Sciatic nerve (tissue), 2 donors: ENCODE measurements around the gene UQCC3. TPM values are rescaled to one million over a fixed set of nuclear protein-coding genes. Genes with fewer than 3 reads are reported as not detected.
"Not testable (repeated sequence)": the region's sequence is repeated elsewhere in the genome, so short reads cannot be mapped to it uniquely, and the experiment has no call there.

Source experiments
- ATAC-seq: fragments of 200-7000 bp; cut with Tn5 transposase; one replicate; pipeline ENCODE4 v1.9.1; 2020; ENCODE audit warnings: mild to moderate bottlenecking, moderate library complexity
- DNase-seq: peaks from one replicate; pipeline ENCODE4 v3.0.0-alpha.2; 2020; ENCODE audit warnings: low spot score
- intact Hi-C: fragments of 100-400 bp; cut with DNase I; formaldehyde crosslinking; loops from one replicate; pipeline ENCODE4 v1.14.2; 2022
- total RNA-seq: library from RNA; stranded (reverse); fragmentation: NEBNext Ultra II Directional; extraction: Animal tissue kit (Norgen Biotek cat#: 25700); gene quantifications from one replicate; pipeline ENCODE4 v1.2.1, GENCODE V29; 2021
- donor health status: DM: no; HTN: no; CAD: no.
- donor health status: DM: no; HTN: no; CAD: no.

Gene UQCC3
- total RNA-seq, 1 donor from 2014 or later, result 7.1 TPM

GRCh38 chr11:62664405-62665074 is 6.9 kb upstream of the UQCC3 start:
- intact Hi-C loops, result loop anchor here (5.0 kb wide), 1 partner anchor 1747 kb away; no protein-coding TSS in a partner anchor
- DNase-seq, result peak; percentile 69
- ATAC-seq, result peak; percentile 34

- ATAC-seq (peak; percentile 99), DNase-seq (peak; percentile 98)
- intact Hi-C loops, result loop anchor here (5.0 kb wide), 1 partner anchor 1748 kb away; no protein-coding TSS in a partner anchor
Observed at GRCh38 chr11:62665075-62665598, 6.3 kb upstream of the UQCC3 start, which contains the start of the genes C11orf98 and CSKMT. Gene C11orf98 (minus strand): TSS chr11:62665210. CDS start chr11:62665169, 41 bp downstream. Gene CSKMT (plus strand): TSS chr11:62665312. CDS start chr11:62665880, 568 bp downstream.

- intact Hi-C loops, result loop anchor here (5.0 kb wide), 1 partner anchor 1748 kb away; no protein-coding TSS in a partner anchor
Observed at GRCh38 chr11:62665599-62666258, 5.7 kb upstream of the UQCC3 start.

GRCh38 chr11:62666259-62666926 is 5.1 kb upstream of the UQCC3 start:
- intact Hi-C loops, result loop anchor here (5.0 kb wide), 1 partner anchor 1749 kb away; no protein-coding TSS in a partner anchor
- DNase-seq, result no peak
- no peak for ATAC-seq

More at GRCh38 chr11:62665599-62666258, 5.7 kb upstream of the UQCC3 start:
- ATAC-seq, result peak; percentile 60
- DNase-seq, result peak; percentile 74

GRCh38 chr11:62667460-62667859 is 4.0 kb upstream of the UQCC3 start:
- no peak for ATAC-seq
- intact Hi-C loops, result loop anchor here (5.0 kb wide), 1 partner anchor 1750 kb away; no protein-coding TSS in a partner anchor
- no peak for DNase-seq

- no peak for DNase-seq
- no peak for ATAC-seq
- intact Hi-C loops, result loop anchor here (5.0 kb wide), 1 partner anchor 1752 kb away; no protein-coding TSS in a partner anchor
Observed at GRCh38 chr11:62669420-62670161, 1.9 kb upstream of the UQCC3 start.

- DNase-seq, result no peak
- peak; percentile 54 for ATAC-seq
- intact Hi-C loops, result no loop called here
Observed at GRCh38 chr11:62671236-62671607, 251 bp upstream of the UQCC3 start.

GRCh38 chr11:62673196-62673525 is 1.7 kb downstream of the UQCC3 start:
- no peak for DNase-seq
- intact Hi-C loops, result no loop called here
- no peak for ATAC-seq

GRCh38 chr11:62675415-62675814 is 3.9 kb downstream of the UQCC3 start:
- ATAC-seq, DNase-seq, intact Hi-C loops: not testable (repeated sequence)

- ATAC-seq (no peak), DNase-seq (no peak)
- intact Hi-C loops, result no loop called here
Observed at GRCh38 chr11:62676698-62677097, 5.2 kb downstream of the UQCC3 start.

- no peak for DNase-seq
- intact Hi-C loops, result no loop called here
- ATAC-seq, result no peak
Observed at GRCh38 chr11:62677156-62677555, 5.7 kb downstream of the UQCC3 start.

GRCh38 chr11:62677714-62678113 is 6.2 kb downstream of the UQCC3 start:
- no peak for DNase-seq
- ATAC-seq, result no peak
- intact Hi-C loops, result no loop called here

- ATAC-seq (no peak), DNase-seq (no peak)
- intact Hi-C loops, result no loop called here
Observed at GRCh38 chr11:62678433-62678769, 6.9 kb downstream of the UQCC3 start.

- intact Hi-C loops, result no loop called here
- peak; percentile 94 for DNase-seq
- peak; percentile 94 for ATAC-seq
Observed at GRCh38 chr11:62678770-62679696, 7.6 kb downstream of the UQCC3 start, which contains the start of gene UBXN1. Gene UBXN1 (minus strand): TSS chr11:62679073. CDS start chr11:62678923, 150 bp downstream.

GRCh38 chr11:62680825-62681240 is 9.4 kb downstream of the UQCC3 start:
- DNase-seq, result no peak
- intact Hi-C loops, result no loop called here
- peak; percentile 72 for ATAC-seq

- DNase-seq (no peak), ATAC-seq (no peak)
- intact Hi-C loops, result no loop called here
Observed at GRCh38 chr11:62682518-62682917, 11.0 kb downstream of the UQCC3 start.

GRCh38 chr11:62687508-62688396 is 16.3 kb downstream of the UQCC3 start:
- no peak for DNase-seq
- peak; percentile 52 for ATAC-seq
- intact Hi-C loops, result no loop called here
